Naive thymus-derived CD4-positive, alpha-beta T cell (primary cell): ENCODE data around the gene UBIAD1. TPM values are rescaled to one million over a fixed set of nuclear protein-coding genes. Genes with fewer than 3 reads are reported as not detected.
A peak's percentile ranks its signal among the peaks of the same experiment; 100 is the strongest.

ENCODE experiments used
- ATAC-seq: fragments of 150-1000 bp; cut with Tn5 transposase; 2 replicates; pipeline ENCODE4 v1.10.0; 2021; ENCODE audit warnings: mild to moderate bottlenecking, moderate library complexity
- CTCF ChIA-PET: fragments of 350-600 bp; sonication (Branson Sonifier 250); formaldehyde crosslinking; loops from one replicate; lab custom pipeline; 2021; ENCODE audit warnings: antibody characterized with exemption; lab: Charles Lee
- POLR2A ChIA-PET: fragments of 350-600 bp; sonication (Branson Sonifier 250); formaldehyde crosslinking; loops from one replicate; lab custom pipeline; 2021; ENCODE audit warnings: antibody characterized with exemption, inconsistent platforms; lab: Charles Lee
- DNase-seq, 9 donors: peaks; one replicate each; pipeline versions ENCODE4 v3.0.0 to v3.0.0-alpha.2; 2020 to 2022; ENCODE audit warnings: mixed read lengths in 1 of 9
- H3K27ac ChIP-seq: one replicate; pipeline ENCODE4 v1.7.0; 2013; ENCODE audit warnings: mild to moderate bottlenecking, low read depth, low read length, moderate library complexity
- H3K27me3 ChIP-seq, 2 donors: one replicate each; pipeline ENCODE4 v1.7.0; 2013; ENCODE audit warnings: low read length in 2 of 2, mild to moderate bottlenecking in 2 of 2, moderate library complexity in 2 of 2; ENCODE audit not compliant: control insufficient read depth in 2 of 2, insufficient read depth in 2 of 2
- H3K36me3 ChIP-seq, 3 experiments: 1 replicate in 2 of 3; 2 replicates in 1 of 3; pipeline ENCODE4 v1.7.0; 2013; ENCODE audit warnings: low read length in 3 of 3, mild to moderate bottlenecking in 3 of 3, moderate library complexity in 1 of 3; ENCODE audit not compliant: insufficient read depth in 3 of 3, control insufficient read depth in 2 of 3
- H3K4me1 ChIP-seq, 2 donors: one replicate each; pipeline ENCODE4 v1.7.0; 2013; ENCODE audit warnings: low read length in 2 of 2, mild to moderate bottlenecking in 2 of 2, moderate library complexity in 1 of 2; ENCODE audit not compliant: control insufficient read depth in 2 of 2, insufficient read depth in 2 of 2
- H3K4me3 ChIP-seq: 2 replicates; pipeline ENCODE4 v1.7.0; 2013; ENCODE audit warnings: mild to moderate bottlenecking, low read length
- H3K9me3 ChIP-seq, 3 experiments: 1 replicate in 2 of 3; 2 replicates in 1 of 3; pipeline ENCODE4 v1.7.0; 2013; ENCODE audit warnings: low read length in 3 of 3; ENCODE audit not compliant: control insufficient read depth in 2 of 3
- H3K27ac Mint-ChIP-seq, 9 donors: one replicate each; pipeline ENCODE4 v1.8.0; 2020 to 2022; ENCODE audit warnings: mixed read lengths in 9 of 9, mild to moderate bottlenecking in 8 of 9, moderate library complexity in 5 of 9, inconsistent platforms in 2 of 9
- H3K27me3 Mint-ChIP-seq, 5 donors: one replicate each; pipeline ENCODE4 v1.8.0; 2021 to 2022; ENCODE audit warnings: mixed read lengths in 5 of 5, mild to moderate bottlenecking in 1 of 5
- H3K36me3 Mint-ChIP-seq, 5 donors: one replicate each; pipeline ENCODE4 v1.8.0; 2020 to 2022; ENCODE audit warnings: mixed read lengths in 5 of 5, mild to moderate bottlenecking in 3 of 5, inconsistent platforms in 1 of 5
- H3K4me1 Mint-ChIP-seq, 7 donors: one replicate each; pipeline ENCODE4 v1.8.0; 2020 to 2022; ENCODE audit warnings: mixed read lengths in 7 of 7, mild to moderate bottlenecking in 3 of 7, inconsistent platforms in 1 of 7
- H3K4me3 Mint-ChIP-seq, 10 donors: one replicate each; pipeline ENCODE4 v1.8.0; 2020 to 2022; ENCODE audit warnings: mild to moderate bottlenecking in 10 of 10, mixed read lengths in 10 of 10, moderate library complexity in 6 of 10, inconsistent platforms in 2 of 10
- H3K9me3 Mint-ChIP-seq, 11 donors: one replicate each; pipeline ENCODE4 v1.8.0; 2020 to 2022; ENCODE audit warnings: mixed read lengths in 11 of 11, mild to moderate bottlenecking in 4 of 11, inconsistent platforms in 1 of 11, moderate library complexity in 1 of 11
- intact Hi-C, 2 donors: fragments of 100-400 bp; cut with micrococcal nuclease; formaldehyde crosslinking; loops; one replicate each; pipeline ENCODE4 v1.15.1; 2023
- polyA plus RNA-seq, 2 donors: library from polyadenylated mRNA; unstranded; fragments of 300-500 nt; fragmentation: Illumina TruSeq; gene quantifications; one replicate each; pipeline ENCODE4 v1.2.3, GENCODE V29; 2021
- total RNA-seq, 6 experiments: library from RNA in 5 of 6; stranded (reverse) in 5 of 6; gene quantifications; 1 replicate in 5 of 6; 2 replicates in 1 of 6; pipeline ENCODE4 v1.2.3 and lab custom pipeline; 2021 to 2026

Gene UBIAD1
- total and polyA plus RNA-seq, 7 experiments from 2014 or later: 21.7 to 60.9 (median 38.3) TPM

- no peaks in the 10 kb centered on the region for H3K36me3 Mint-ChIP-seq
- peaks cover 0 to 3% of the 10 kb centered on the region in 2 donors for H3K4me1 ChIP-seq
- intact Hi-C loops: no loop called here
- no peak overlapping the region for H3K27ac ChIP-seq
- H3K9me3 Mint-ChIP-seq: no peaks in the 10 kb centered on the region
- H3K27me3 Mint-ChIP-seq: peaks cover 0 to 4% (median 0%) of the 10 kb centered on the region in 5 donors
- ChIA-PET POLR2A (interaction anchor here (1.2 kb wide), 1 partner anchor 28 kb away, joined by 4 read pairs; no protein-coding TSS in a partner anchor), CTCF (no interaction called here)
- H3K27me3 ChIP-seq: no peaks in the 10 kb centered on the region
- H3K27ac Mint-ChIP-seq: peak overlapping the region in 2 of 9 donors; percentile 36 to 55
- H3K36me3 ChIP-seq: no peaks in the 10 kb centered on the region
- no peaks in the 10 kb centered on the region for H3K9me3 ChIP-seq
- peak overlapping the region in 2 of 10 donors; percentile 6 to 35 for H3K4me3 Mint-ChIP-seq
- H3K4me1 Mint-ChIP-seq: peaks cover 0 to 12% (median 9%) of the 10 kb centered on the region in 7 donors
- no peak for DNase-seq
- no peak overlapping the region for H3K4me3 ChIP-seq
- ATAC-seq: no peak
Measured at GRCh38 chr1:11311816-11312755, 39.1 kb downstream of the UBIAD1 start.

GRCh38 chr1:11314959-11315358 is 42.0 kb downstream of the UBIAD1 start:
- ChIA-PET POLR2A (no interaction called here), CTCF (interaction anchor here (0.6 kb wide), 1 partner anchor 51 kb away, joined by 3 read pairs; no protein-coding TSS in a partner anchor)
- Mint-ChIP-seq H3K4me3 (no peak overlapping the region), H3K27ac (no peak overlapping the region), H3K4me1 (peaks cover 0 to 14% (median 9%) of the 10 kb centered on the region in 7 donors), H3K27me3 (peaks cover 0 to 4% (median 0%) of the 10 kb centered on the region in 5 donors), H3K9me3 (no peaks in the 10 kb centered on the region), H3K36me3 (no peaks in the 10 kb centered on the region)
- Histone ChIP-seq H3K27ac (no peak overlapping the region), H3K36me3 (no peaks in the 10 kb centered on the region), H3K9me3 (no peaks in the 10 kb centered on the region), H3K27me3 (no peaks in the 10 kb centered on the region), H3K4me1 (peaks cover 0 to 3% of the 10 kb centered on the region in 2 donors), H3K4me3 (no peak overlapping the region)
- no peak for DNase-seq
- intact Hi-C loops: no loop called here
- ATAC-seq: no peak

- no peaks in the 10 kb centered on the region for H3K27me3 ChIP-seq
- no peak overlapping the region for H3K4me3 ChIP-seq
- peaks cover 0 to 8% of the 10 kb centered on the region in 2 donors for H3K4me1 ChIP-seq
- CTCF ChIA-PET: interaction anchor here (1.9 kb wide), 1 partner anchor 326 kb away, joined by 5 read pairs; no protein-coding TSS in a partner anchor
- Mint-ChIP-seq H3K4me3 (no peak overlapping the region), H3K27me3 (peaks cover 0 to 11% (median 2%) of the 10 kb centered on the region in 5 donors), H3K27ac (peak overlapping the region in 1 of 9 donors; percentile 1), H3K4me1 (peaks cover 2 to 18% (median 14%) of the 10 kb centered on the region in 7 donors), H3K36me3 (no peaks in the 10 kb centered on the region), H3K9me3 (no peaks in the 10 kb centered on the region)
- ATAC-seq (no peak), DNase-seq (no peak)
- no peak overlapping the region for H3K27ac ChIP-seq
- H3K36me3 ChIP-seq: no peaks in the 10 kb centered on the region
- intact Hi-C loops: no loop called here
- POLR2A ChIA-PET: no interaction called here
- H3K9me3 ChIP-seq: no peaks in the 10 kb centered on the region
Measured at GRCh38 chr1:11316701-11317100, 43.7 kb downstream of the UBIAD1 start.

GRCh38 chr1:11318982-11319381 is 46.0 kb downstream of the UBIAD1 start:
- Mint-ChIP-seq H3K9me3 (no peaks in the 10 kb centered on the region), H3K36me3 (no peaks in the 10 kb centered on the region), H3K4me3 (no peak overlapping the region), H3K27ac (no peak overlapping the region), H3K27me3 (peaks cover 0 to 7% (median 2%) of the 10 kb centered on the region in 5 donors), H3K4me1 (peaks cover 2 to 8% (median 6%) of the 10 kb centered on the region in 7 donors)
- ChIA-PET CTCF (no interaction called here), POLR2A (no interaction called here)
- intact Hi-C loops: no loop called here
- ATAC-seq (no peak), DNase-seq (no peak)
- Histone ChIP-seq H3K27ac (no peak overlapping the region), H3K4me1 (peaks cover 0 to 5% of the 10 kb centered on the region in 2 donors), H3K9me3 (no peaks in the 10 kb centered on the region), H3K36me3 (no peaks in the 10 kb centered on the region), H3K27me3 (no peaks in the 10 kb centered on the region), H3K4me3 (no peak overlapping the region)

GRCh38 chr1:11320153-11320936 is 47.3 kb downstream of the UBIAD1 start:
- Histone ChIP-seq H3K9me3 (no peaks in the 10 kb centered on the region), H3K4me1 (peaks cover 0 to 5% of the 10 kb centered on the region in 2 donors), H3K27ac (no peak overlapping the region), H3K36me3 (no peaks in the 10 kb centered on the region), H3K27me3 (no peaks in the 10 kb centered on the region), H3K4me3 (no peak overlapping the region)
- DNase-seq (peak in 5 of 9 donors; percentile 10 to 45 (median 24)), ATAC-seq (no peak)
- no peak overlapping the region for H3K27ac Mint-ChIP-seq
- H3K4me1 Mint-ChIP-seq: peaks cover 2 to 8% (median 6%) of the 10 kb centered on the region in 7 donors
- H3K36me3 Mint-ChIP-seq: no peaks in the 10 kb centered on the region
- CTCF ChIA-PET: interaction anchor here (0.7 to 1.1 kb wide), 2 partner anchors 74 to 321 kb away, joined by 3 read pairs; no protein-coding TSS in a partner anchor
- H3K4me3 Mint-ChIP-seq: peak overlapping the region in 3 of 10 donors; percentile 14 to 54 (median 48)
- POLR2A ChIA-PET: interaction anchor here (1.2 kb wide), 1 partner anchor 58 kb away, joined by 3 read pairs; the partner anchor contains the start of gene MTOR
- no peaks in the 10 kb centered on the region for H3K9me3 Mint-ChIP-seq
- intact Hi-C loops: loop anchor here (1.0 to 2.0 kb wide), 2 partner anchors 74 to 322 kb away; no protein-coding TSS in a partner anchor
- H3K27me3 Mint-ChIP-seq: peaks cover 0 to 7% (median 2%) of the 10 kb centered on the region in 5 donors
